ENCODE results near the gene TLCD3B. TPM values are rescaled to one million over a fixed set of nuclear protein-coding genes. Genes with fewer than 3 reads are reported as not detected.
A peak's percentile ranks its signal among the peaks of the same experiment; 100 is the strongest.

Gene TLCD3B
- total RNA-seq, 1 donor from 2014 or later, result not detected

DNA sequence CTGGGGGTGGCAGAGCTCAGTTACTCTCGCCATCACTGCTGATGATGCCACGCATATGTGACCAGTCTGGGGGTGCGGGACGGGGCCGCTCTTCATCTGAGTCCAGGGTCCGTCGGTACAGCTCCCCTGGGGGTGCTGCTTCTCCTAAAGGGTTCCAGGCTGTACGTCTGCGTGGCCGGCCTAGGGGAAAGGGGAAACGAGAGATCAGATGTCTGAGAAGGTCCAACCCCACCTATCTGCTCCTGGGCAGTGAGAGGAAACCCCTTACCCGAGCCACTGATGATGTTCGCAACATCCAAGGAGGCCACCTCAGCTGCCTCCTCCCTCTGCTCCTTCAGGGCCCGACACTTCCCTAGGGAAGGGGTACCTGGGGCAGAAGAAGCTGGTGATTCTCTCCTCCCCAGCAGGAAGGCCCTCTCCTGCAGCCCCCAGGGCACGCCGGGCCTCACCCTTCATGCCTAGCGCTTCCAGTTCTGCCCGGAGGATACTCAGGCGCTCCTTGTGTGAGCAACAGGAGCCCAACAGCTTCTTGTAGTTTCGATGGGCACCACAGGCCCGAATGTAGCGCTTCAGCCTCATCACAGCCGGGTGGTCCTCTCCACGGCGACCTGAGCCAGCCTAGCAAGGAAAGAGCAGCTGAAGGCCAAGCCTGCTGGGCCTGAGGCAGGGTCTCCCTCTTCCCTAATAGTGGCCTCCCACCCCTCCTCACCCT, 37.7 kb downstream of the TLCD3B start:
- no peak for DNase-seq (ENCODE audit: low read depth)
- no peak overlapping the region for H3K4me3 ChIP-seq (ENCODE audit: low read depth, low read length)
- TF ChIP-seq, protein P1, sequence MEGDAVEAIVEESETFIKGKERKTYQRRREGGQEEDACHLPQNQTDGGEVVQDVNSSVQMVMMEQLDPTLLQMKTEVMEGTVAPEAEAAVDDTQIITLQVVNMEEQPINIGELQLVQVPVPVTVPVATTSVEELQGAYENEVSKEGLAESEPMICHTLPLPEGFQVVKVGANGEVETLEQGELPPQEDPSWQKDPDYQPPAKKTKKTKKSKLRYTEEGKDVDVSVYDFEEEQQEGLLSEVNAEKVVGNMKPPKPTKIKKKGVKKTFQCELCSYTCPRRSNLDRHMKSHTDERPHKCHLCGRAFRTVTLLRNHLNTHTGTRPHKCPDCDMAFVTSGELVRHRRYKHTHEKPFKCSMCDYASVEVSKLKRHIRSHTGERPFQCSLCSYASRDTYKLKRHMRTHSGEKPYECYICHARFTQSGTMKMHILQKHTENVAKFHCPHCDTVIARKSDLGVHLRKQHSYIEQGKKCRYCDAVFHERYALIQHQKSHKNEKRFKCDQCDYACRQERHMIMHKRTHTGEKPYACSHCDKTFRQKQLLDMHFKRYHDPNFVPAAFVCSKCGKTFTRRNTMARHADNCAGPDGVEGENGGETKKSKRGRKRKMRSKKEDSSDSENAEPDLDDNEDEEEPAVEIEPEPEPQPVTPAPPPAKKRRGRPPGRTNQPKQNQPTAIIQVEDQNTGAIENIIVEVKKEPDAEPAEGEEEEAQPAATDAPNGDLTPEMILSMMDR (conservative IDR thresholded peaks at IDR 0.05; ENCODE audit: low read depth, low read length), result no peak

DNA sequence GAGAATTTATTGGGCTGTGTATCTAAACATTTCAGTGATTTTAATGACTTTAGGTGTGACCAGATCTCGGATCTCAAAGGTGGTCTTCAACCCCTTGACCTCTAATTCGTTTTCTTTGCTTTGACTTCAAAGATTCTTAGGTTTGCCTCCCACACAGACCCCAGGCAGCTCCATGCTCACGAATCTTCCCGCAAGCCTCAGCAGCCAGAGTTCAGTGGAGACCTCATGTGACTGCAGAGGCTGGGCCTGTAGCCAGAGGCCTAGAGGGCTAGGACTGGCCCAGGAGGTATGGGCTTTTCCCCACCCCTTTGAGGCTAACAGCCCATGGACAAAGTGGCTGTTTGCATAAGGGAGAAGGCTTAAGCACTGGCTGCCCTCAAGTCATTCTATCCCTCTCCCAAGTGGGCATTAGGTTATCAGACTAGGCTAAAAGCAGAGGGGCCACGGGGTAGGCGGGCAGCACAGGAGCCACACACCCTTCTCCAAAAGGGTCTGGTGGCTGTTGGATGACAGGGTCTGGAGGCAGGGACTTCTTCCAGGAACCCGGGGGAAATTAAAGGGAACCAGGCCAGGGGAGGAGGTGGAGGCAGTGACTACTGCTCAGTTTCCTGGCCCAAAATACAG, 38.6 kb downstream of the TLCD3B start:
- peak; percentile 18 for DNase-seq (ENCODE audit: low read depth)
- H3K4me3 ChIP-seq (ENCODE audit: low read depth, low read length), result no peak overlapping the region
- TF ChIP-seq, protein P1 (conservative IDR thresholded peaks at IDR 0.05; ENCODE audit: low read depth, low read length), result no peak

DNA sequence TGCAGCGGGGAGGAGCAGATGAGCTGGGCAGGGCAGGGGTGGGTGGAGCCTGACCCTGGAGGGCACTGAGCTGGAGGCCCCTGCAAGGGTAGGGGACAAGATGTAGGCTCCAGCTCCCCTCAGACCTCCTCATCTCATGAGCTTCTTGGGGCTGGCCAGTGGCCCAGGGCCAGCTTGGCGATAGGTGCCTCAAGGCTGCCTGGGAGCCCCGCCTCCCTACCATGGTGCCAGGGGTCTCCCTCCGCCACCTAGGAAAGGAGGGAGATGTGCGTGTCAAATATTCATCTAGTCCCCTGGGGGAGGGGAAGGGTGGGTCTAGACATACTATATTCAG, 39.5 kb downstream of the TLCD3B start:
- TF ChIP-seq, protein P1 (conservative IDR thresholded peaks at IDR 0.05; ENCODE audit: low read depth, low read length), result no peak
- no peak overlapping the region for H3K4me3 ChIP-seq (ENCODE audit: low read depth, low read length)
- no peak for DNase-seq (ENCODE audit: low read depth)

DNA sequence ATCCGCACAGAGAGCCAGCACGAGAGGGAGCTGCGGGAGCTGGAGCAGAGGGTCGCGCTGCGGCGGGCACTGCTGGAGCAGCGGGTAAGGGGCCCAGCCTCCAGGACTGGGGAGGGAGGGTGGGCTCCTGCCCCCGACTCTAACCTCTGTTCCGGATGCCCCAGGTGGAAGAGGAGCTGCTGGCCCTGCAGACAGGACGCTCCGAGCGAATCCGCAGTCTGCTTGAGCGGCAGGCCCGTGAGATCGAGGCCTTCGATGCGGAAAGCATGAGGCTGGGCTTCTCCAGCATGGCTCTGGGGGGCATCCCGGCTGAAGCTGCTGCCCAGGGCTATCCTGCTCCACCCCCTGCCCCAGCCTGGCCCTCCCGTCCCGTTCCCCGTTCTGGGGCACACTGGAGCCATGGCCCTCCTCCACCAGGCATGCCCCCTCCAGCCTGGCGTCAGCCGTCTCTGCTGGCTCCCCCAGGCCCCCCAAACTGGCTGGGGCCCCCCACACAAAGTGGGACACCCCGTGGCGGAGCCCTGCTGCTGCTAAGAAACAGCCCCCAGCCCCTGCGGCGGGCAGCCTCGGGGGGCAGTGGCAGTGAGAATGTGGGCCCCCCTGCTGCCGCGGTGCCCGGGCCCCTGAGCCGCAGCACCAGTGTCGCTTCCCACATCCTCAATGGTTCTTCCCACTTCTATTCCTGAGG, 40.0 kb downstream of the TLCD3B start:
- TF ChIP-seq, protein P1 (conservative IDR thresholded peaks at IDR 0.05; ENCODE audit: low read depth, low read length), result no peak
- no peak for DNase-seq (ENCODE audit: low read depth)
- no peak overlapping the region for H3K4me3 ChIP-seq (ENCODE audit: low read depth, low read length)

DNA sequence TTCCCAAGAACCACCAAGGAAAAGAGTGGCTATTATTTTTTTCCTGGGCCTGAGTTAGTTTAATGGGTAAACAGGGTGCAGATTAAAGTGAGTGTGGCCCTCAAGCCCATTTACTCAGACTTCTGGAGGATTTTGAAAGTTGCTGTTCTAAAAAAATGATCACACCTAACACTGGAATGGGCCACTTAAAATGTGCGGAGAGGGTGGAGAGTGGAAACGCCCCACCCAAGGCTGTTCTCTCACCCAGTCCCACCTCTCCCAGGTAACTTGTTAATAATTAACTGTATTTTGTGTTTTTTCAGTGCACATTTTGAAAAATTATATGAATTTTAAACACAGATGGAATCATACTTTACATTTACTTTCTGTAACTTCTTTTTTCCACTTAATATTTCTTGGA, 41.0 kb downstream of the TLCD3B start:
- no peak for DNase-seq (ENCODE audit: low read depth)
- TF ChIP-seq, protein P1 (conservative IDR thresholded peaks at IDR 0.05; ENCODE audit: low read depth, low read length), result no peak
- no peak overlapping the region for H3K4me3 ChIP-seq (ENCODE audit: low read depth, low read length)

DNA sequence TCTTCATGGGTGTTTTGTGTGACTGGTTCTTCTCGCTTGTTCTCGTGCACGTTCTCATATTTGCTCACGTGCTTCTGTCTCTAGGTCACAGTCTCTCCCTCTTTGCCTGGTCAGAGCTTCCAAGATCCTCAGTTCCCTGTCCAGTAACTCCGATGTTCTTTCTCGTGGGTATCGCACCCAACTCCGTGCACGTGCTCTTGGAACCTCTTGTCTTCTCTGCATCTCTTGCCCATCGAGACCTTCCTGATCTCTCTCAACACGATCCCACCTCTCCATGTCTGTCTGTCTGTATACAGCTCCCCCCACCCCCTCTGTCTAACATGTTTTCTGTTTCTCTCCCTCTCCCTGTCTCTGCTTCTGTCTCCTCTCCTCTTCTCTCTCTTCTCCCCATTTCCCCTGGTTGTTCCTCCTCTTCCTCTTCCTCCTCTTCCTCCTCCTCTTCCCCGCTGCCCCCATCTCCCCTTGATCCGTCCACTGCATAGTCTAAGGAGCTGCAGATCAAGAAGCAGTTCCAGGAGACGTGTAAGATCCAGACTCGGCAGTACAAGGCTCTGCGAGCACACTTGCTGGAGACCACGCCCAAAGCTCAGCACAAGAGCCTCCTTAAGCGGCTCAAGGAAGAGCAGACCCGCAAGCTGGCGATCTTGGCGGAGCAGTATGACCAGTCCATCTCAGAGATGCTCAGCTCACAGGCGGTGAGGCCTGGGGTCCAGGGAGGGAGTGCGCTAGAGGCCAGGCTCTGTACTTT, 41.8 kb downstream of the TLCD3B start:
- TF ChIP-seq, protein P1 (conservative IDR thresholded peaks at IDR 0.05; ENCODE audit: low read depth, low read length), result no peak
- no peak overlapping the region for H3K4me3 ChIP-seq (ENCODE audit: low read depth, low read length)
- no peak for DNase-seq (ENCODE audit: low read depth)
